ENCODE measurements around the gene LINGO4.

The LINGO4 gene

GRCh38 chr1:151830055-151830454 lies 24.8 kb upstream of the LINGO4 start:
- no peak for TF ChIP-seq CTCF (IDR thresholded peaks at IDR 0.05; ENCODE audit: insufficient read depth, low read depth, low read length, missing control alignments)
- no peak overlapping the region for H3K4me3 ChIP-seq (ENCODE audit: low read length)
- no peak for DNase-seq (ENCODE audit: low read depth)

DNA sequence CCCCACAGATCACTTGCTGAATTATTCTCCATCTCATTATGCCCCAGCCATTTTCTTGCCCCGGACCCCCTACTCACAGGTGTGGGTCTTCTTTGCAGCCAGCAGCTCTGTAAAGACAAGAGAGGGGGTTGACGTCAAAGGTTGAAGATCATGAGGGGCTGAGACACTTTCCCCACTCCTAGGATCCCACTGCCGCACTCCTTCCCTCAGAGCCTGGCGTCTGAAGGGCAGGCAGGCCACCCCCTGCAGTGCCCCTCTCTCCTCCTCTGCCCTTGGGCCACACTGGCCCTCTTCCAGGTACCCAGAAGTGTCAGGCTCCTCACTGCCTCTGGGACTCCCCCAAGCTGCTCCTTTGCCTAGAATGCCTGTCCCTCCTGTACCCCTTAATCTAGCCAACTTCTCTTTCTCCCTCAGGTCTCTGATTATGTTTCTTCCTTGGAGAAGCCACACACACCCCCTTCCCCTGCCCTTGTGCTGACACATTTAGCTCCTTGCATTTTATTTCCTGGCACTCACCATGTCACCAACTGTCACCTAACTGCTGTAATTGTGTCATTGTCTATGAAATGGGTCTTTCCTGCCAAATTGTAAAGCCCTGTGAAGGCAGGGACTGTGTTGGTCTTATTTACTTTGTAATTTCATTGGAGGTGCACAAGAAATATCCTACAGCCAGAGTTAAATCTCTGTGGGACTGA lies 24.3 kb upstream of the LINGO4 start:
- no peak for DNase-seq (ENCODE audit: low read depth)
- no peak for TF ChIP-seq CTCF (IDR thresholded peaks at IDR 0.05; ENCODE audit: insufficient read depth, low read depth, low read length, missing control alignments)
- no peak overlapping the region for H3K4me3 ChIP-seq (ENCODE audit: low read length)

DNA sequence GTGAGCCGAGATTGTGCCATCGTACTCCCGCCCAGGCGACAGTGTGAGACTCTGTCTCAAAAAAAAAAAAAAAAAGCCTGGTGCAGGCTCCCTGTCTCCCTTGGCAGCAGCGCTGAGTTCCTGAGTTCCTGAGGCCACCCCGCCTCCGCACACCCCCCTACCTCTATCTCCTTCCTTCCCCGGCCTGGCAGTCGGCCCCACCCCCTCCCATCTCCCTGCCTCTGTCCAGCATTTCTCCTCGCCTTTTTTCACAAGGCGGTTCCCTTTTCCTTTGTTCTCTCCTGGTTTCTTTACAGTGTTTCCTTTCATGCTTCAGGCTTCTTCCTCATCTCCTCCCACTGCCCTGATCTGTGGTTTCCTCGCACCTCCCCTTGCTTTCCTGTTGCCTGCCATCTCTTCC lies 23.7 kb upstream of the LINGO4 start:
- TF ChIP-seq CTCF (IDR thresholded peaks at IDR 0.05; ENCODE audit: insufficient read depth, low read depth, low read length, missing control alignments): no peak
- peak; percentile 60 for DNase-seq (ENCODE audit: low read depth)
- no peak overlapping the region for H3K4me3 ChIP-seq (ENCODE audit: low read length)

DNA sequence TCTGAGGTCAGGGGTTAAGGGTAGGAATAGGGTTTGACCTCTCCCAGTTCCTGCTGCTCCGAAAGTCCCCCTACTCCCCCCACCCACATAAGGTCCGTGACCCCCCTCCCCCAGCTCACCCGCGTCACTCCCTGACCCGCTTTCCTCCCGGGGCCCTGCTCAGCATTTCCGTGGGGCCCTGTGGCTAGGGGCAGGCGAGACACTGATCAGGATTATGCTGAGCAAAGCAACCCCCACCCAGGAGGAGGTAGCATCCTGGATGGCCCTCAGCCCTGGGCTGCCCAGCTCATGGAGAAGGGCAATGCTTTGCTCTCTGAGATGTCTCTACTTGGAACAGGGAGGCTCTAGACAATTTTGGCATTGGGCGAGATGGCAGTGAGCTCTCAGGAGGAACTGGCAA lies 22.6 kb upstream of the LINGO4 start:
- DNase-seq (ENCODE audit: low read depth): no peak
- no peak overlapping the region for H3K4me3 ChIP-seq (ENCODE audit: low read length)
- no peak for TF ChIP-seq CTCF (IDR thresholded peaks at IDR 0.05; ENCODE audit: insufficient read depth, low read depth, low read length, missing control alignments)

DNA sequence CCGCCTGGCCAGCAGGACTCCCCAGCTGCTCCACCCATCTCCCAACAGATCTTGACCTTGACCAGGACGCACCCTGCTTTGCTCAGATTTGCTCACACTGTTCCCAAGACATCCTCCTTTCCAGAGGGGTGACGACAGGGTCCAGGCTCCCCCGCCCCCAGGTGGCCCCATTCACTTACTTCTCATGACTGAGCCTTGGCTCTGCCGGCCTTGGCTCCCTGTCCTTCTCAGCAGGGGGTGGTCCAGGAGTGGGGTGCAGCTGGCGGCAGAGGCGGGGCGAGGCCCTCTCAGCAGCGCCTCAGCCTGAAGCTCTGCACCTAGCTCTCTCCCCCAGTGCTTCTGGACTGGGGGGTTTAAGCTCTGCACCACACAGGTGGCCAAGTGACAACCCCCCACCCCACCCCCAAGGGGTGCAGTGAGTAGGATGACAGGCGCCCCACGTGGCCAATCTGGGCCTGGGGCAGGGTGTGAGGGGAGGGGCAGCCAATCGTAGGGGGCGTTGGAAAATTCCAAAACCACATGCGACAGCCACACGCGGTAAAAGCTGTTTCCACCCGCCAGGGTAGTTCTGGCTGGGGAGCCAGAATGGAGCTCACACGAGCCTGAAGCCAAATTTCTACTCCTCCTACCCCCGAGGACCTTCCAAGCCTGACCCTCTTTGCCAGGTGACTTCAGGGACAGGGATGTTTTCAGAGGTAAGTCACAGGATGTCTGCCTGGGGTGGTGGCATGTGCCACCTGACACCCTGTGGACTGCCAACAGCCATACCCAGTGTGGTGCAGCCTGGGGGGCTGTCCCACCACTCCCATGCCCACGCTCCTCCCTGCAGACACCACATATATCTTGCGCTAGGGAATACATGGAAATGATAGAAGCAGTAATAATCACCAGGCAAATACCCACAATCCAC lies 20.8 kb upstream of the LINGO4 start:
- TF ChIP-seq CTCF (IDR thresholded peaks at IDR 0.05; ENCODE audit: insufficient read depth, low read depth, low read length, missing control alignments): no peak
- no peak overlapping the region for H3K4me3 ChIP-seq (ENCODE audit: low read length)
- no peak for DNase-seq (ENCODE audit: low read depth)

DNA sequence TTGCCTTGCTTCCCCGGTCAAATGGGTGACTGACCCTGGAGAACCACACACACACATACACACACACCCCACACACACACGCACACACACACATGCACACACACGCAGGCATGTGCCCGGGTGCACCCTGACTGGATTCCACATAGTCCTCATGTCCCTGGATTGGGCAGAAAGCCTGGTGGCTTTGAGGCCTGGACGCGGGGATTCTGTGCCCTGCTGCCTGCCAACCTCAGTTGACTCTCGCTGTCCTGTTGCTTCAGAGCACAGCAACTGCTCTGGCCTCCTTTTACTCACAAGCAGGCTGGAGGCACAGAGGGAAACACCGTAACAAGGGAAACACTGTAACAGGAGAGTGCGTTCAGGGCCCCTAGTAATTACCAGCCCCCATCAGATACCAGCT lies 20.0 kb upstream of the LINGO4 start:
- no peak for DNase-seq (ENCODE audit: low read depth)

More for the DNA sequence above, 20.0 kb upstream of the LINGO4 start:
- no peak overlapping the region for H3K4me3 ChIP-seq (ENCODE audit: low read length)
- no peak for TF ChIP-seq CTCF (IDR thresholded peaks at IDR 0.05; ENCODE audit: insufficient read depth, low read depth, low read length, missing control alignments)

Data from epithelial cell of esophagus (primary cell).